Activated T-cell treated with anti-CD3 and anti-CD28 coated beads for 24 hours (primary cell): Measurements from ENCODE around the gene CASK.
"Not testable (repeated sequence)": the region's sequence is repeated elsewhere in the genome, so short reads cannot be mapped to it uniquely, and the experiment has no call there.

Experiments
- DNase-seq: peaks from one replicate; pipeline ENCODE4 v3.0.0-alpha.2; 2020; ENCODE audit warnings: low read depth

CASK gene

GRCh38 chrX:41629539-41629938 is 293.8 kb downstream of the CASK start:
- no peak for DNase-seq

- no peak for DNase-seq
These were observed 302.1 kb downstream of the CASK start for GRCh38 chrX:41621222-41621723.

GRCh38 chrX:41619221-41619620 is 304.1 kb downstream of the CASK start:
- DNase-seq = no peak

GRCh38 chrX:41616935-41617334 is 306.4 kb downstream of the CASK start:
- DNase-seq = no peak

- DNase-seq = no peak
These were observed 307.1 kb downstream of the CASK start for GRCh38 chrX:41616255-41616654.

- DNase-seq = no peak
These were observed 315.1 kb downstream of the CASK start for GRCh38 chrX:41608244-41608643.

GRCh38 chrX:41607264-41607832 is 316.0 kb downstream of the CASK start:
- no peak for DNase-seq

- not testable (repeated sequence) for DNase-seq
These were observed 317.3 kb downstream of the CASK start for GRCh38 chrX:41606057-41606456.

- DNase-seq = no peak
These were observed 318.4 kb downstream of the CASK start for GRCh38 chrX:41604766-41605543.

GRCh38 chrX:41604177-41604576 is 319.2 kb downstream of the CASK start:
- DNase-seq = no peak

GRCh38 chrX:41603596-41603995 is 319.8 kb downstream of the CASK start:
- DNase-seq = no peak

- no peak for DNase-seq
These were observed 320.5 kb downstream of the CASK start for GRCh38 chrX:41602816-41603345.

GRCh38 chrX:41600291-41600690 is 323.1 kb downstream of the CASK start:
- no peak for DNase-seq

- DNase-seq = no peak
These were observed 323.8 kb downstream of the CASK start for GRCh38 chrX:41599507-41599906.

- DNase-seq = no peak
These were observed 326.8 kb downstream of the CASK start for GRCh38 chrX:41596596-41596995.

- no peak for DNase-seq
These were observed 328.7 kb downstream of the CASK start for GRCh38 chrX:41594634-41595033.

- DNase-seq = no peak
These were observed 331.4 kb downstream of the CASK start for GRCh38 chrX:41591906-41592305.

GRCh38 chrX:41590641-41591040 is 332.7 kb downstream of the CASK start:
- no peak for DNase-seq

GRCh38 chrX:41589634-41590270 is 333.6 kb downstream of the CASK start:
- DNase-seq = no peak

GRCh38 chrX:41588271-41588670 is 335.1 kb downstream of the CASK start:
- no peak for DNase-seq

- no peak for DNase-seq
These were observed 342.8 kb downstream of the CASK start for GRCh38 chrX:41580423-41581064.

GRCh38 chrX:41563876-41564275 is 359.5 kb downstream of the CASK start:
- no peak for DNase-seq
